ENCODE measurements around the gene UPB1.
A peak's percentile ranks its signal among the peaks of the same experiment; 100 is the strongest.
"Not testable (repeated sequence)": the region's sequence is repeated elsewhere in the genome, so short reads cannot be mapped to it uniquely, and the experiment has no call there.

Gene UPB1

DNA sequence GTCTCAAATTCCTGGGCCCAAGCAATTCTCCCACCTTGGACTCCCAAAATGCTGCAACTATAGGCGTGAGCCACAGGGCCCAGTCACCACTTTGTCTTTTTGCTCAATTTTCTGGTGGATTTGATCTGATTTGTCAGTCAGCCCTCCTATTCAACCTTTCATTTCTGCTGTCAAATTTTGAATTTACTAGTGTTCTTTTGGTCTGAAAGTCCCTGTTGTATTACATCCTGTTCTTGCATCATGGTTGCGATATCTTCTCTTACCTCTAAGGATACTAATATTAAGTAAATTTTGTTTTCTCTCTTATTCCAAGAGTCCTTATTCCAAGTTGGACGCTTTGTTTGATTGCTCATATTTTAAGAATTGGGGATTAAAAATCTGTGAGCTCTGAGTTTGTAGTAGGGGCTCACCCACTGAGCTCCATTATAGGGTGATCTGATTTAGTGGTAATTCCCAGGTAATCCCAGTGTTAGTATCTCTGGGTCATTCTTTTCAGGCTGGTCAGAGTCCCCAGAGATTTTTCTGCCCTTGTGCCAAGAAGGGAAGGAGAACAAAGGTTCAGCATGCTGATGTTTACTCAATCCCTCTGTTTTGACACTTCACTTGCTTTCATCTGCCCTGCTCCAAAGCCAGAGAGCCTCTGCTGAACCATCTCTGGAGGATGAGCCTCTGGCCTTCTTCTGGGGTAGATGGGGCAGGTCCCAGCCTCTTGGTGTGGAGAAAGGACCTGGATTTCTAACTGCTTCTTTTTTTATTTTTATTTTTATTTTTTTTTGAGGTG lies 10.0 kb downstream of the UPB1 start:
- DNase-seq: no peak

DNA sequence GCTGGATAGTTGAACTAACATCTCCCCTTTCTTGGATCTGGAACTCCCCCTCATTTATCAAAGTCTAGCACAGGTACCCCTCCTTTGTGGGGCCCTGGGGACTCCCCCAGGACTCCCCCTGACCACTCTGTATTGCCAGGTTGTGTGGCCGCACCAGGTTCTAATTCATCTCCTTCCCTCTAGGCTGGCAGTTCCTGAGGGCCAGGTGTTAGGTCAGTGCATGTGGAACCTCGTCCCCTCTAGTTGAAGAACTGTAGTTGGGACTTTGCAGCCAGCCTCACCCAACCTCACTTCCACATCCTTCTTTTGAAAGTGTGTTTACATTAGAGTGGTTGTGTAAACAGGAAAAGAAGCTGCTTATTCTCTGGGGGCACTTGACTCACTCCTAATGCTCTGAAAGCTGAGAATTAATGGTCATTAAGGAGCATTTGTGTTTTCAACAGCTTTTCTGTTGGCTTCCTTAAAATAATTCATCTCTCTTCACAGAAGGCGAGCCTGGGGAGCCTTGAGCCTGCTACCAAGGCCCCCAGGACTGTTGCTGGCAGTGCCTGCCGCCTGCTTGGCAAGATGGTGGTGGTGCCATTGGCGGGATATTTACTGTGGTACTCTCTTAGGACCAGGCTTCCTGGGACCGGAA lies 11.8 kb downstream of the UPB1 start:
- DNase-seq: no peak

DNA sequence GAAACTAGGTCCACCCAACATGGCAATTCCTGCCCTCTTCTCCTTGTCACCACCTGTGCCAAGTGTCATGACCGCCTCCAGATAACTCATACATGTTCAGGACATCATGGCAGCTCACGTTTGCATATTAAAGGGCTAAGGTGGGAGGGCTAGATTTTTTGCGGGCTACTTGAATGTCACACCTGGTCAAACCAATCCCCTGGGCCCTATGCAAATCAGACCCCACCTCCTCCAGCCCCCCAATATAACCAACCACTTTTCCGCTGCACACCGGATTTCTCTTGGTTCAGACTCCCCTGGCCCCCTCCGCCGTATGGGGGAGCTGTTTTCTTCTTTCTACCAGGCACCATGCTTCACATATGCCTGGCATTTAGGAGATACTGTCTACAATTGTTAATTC lies 12.6 kb downstream of the UPB1 start:
- no peak for DNase-seq

DNA sequence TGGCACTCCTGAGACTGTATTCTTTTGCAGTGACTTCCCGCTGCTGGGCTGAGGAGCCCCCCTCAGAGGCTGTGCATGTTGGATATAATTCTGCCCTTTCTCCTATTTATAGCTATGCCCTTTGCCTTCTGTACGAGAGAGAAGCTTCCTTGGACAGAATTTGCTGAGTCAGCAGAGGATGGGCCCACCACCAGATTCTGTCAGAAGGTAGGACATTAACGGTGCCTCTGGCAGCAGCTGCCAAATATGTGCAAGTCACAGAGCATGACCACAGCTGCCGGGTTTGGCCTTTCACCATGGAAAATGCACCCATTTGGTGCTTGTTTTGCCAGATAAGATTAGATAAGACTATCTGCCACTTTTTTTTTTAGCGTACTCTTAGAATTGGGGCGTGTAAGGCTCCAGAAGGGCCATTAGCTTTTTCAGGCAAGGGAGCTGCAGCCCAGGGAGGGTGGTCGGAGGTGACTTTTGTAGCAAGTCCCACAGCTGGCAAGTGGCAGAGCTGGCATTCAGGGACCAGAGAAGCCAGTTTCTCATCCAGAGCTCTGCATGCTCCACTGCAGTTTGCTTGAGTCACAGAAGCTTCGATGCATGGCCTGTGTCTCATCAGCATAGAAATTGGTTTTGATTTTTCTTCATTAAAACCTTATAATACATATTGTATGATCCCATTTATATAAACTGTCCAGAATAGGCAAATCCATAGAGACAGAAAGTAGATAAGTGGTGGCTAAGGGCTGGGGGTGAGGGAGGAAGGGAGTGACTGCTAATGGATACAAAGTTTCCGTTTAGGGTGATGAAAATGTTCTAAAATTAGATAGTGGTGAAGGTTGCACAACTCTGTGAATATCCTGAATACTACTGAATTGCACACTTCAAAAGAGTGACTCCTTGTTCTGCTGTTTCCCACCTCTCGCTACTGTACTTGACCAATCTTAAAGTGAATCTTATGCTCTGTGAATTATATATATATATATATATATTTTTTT lies 15.8 kb downstream of the UPB1 start:
- no peak for DNase-seq

DNA sequence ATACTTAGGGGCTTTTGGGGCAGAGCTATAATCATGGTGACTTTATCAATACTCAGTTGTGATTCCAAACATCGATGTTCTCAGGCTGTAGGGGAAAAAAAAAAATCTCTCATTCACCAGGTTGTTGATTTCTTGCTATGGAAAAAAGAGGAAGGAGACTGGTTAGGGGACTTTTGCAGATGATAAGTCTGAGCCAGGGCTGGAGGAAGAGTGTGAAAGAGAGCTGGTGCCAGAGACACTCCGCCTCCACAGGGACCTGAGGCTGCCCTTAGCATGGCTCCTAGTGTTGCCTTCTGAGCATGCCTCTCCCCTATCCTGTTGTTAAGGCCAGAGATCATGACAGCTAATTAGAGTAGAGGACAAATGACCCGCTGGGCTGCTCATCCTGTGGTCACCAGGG lies 16.9 kb downstream of the UPB1 start:
- DNase-seq: no peak

DNA sequence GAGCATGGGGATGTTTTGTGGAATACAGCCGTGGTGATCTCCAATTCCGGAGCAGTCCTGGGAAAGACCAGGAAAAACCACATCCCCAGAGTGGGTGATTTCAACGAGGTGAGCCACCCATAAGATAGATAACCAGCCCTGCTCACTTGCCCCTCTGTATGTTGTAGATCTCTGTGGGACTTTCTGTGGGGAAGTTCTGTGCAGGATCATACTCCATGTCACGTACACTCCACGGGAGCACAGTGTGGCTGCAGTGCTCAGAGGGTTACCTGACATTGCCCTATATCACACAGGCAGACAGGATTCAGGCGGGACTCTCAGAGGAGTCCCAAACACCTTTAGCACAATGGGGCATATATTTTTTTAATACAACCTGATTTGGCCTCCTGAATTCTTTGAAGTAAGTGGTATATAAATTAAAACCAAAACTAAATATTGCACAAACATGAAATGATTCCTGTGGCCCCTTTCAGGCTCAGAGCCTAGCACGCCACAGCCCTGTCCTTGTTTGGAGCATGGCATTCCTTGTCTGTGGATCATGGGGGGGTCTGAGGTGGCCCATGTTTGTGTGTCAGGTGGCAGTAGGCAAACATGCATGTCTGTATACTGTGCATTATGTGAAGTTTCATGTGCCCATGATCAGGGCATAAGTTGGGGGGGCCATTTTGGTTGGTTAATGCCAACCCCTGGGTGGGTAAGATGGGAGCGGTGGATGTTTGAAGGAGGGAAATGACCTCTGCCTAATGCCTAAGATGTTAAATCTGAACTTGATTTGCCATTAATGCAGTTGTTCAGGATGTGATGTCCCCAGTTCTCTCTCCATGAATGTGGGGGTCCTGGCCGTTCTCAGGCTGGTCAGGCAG lies 18.5 kb downstream of the UPB1 start:
- DNase-seq: no peak

DNA sequence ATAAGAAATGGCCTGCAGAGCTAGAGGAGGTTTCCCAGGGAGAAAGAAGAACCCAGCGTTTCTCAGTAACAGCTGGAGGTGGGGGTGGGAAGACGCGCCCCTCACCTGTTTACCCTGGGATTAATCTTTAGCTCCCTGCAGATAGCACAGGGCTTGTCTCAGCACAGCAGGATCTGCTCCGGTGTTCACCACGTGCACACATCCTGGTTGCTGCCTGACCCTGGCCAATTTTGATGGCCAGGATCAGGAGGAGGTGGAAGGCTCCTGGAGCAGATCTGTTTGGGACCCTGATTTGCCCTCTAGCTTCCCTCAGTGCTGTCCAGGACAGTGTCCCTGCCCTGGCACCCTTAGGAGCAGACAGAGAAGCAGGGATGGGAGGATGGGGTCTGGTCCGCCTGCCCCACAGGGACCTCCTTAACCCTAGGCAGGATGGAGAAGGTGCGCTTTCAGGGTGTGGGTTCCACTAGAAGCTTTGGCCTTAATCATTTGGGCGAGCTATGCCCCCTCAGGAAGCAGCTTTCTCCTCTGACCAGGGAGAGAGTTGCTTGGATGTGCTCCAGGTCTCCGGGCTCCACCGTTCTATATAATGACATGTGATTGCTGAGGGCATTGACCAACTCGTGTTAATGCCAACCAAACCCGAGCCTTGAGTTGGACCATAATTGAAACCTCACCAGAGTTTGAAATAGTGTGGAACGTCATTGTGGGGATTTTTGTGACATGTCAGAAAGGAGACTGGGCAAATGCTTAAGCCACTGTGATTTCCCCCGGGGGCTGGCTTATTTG lies 19.3 kb downstream of the UPB1 start:
- no peak for DNase-seq

DNA sequence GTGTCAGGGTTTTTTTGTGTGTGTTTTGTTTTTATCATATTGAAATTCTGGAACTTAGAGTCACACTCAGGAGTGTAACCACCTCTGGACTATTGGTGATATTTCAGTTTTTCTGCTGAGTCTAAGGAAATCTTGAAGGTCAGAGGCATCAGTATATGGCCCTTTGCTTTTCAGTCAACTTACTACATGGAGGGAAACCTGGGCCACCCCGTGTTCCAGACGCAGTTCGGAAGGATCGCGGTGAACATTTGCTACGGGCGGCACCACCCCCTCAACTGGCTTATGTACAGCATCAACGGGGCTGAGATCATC lies 19.9 kb downstream of the UPB1 start:
- no peak for DNase-seq

DNA sequence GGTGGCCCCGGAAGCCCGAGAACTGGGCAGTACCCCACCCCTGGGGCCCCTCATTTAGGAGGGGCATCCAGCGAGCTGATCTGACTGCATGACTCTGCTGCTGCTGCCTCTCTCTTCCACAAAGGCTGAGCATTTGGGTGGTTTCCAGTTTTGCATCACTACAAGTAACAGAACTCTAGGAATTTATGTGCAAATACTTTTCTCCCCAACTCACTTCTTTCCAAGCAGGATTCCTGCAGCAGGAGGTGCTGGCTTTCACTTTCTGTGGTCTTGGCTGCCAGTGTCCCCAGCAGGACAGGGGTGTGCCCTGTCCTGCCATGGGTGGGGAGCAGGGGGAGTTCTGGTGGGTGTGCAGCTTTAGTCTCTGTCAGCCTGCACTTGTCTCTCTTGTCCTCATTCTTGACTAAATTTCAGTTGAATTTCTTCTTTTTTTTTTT lies 21.2 kb downstream of the UPB1 start:
- no peak for DNase-seq

DNA sequence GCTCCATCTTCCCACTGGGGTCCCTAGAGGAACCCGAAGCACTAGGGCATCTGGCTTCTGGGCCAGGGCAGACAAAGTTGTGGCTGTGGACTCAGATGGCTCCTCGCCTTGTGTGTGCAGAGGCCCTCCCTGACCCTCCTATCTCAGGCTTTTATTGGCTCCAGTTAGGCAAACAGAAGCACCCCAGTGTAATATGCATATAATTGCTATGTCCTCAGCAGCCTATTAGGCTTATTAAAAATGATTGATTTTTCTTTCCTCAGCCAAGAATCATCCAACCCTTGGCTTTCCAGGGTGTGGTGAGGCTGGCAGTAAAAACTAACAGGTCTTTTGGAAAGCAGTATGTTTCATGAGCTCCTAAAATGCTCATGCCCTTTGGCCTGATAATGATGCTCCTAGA lies 22.3 kb downstream of the UPB1 start:
- DNase-seq: no peak

DNA sequence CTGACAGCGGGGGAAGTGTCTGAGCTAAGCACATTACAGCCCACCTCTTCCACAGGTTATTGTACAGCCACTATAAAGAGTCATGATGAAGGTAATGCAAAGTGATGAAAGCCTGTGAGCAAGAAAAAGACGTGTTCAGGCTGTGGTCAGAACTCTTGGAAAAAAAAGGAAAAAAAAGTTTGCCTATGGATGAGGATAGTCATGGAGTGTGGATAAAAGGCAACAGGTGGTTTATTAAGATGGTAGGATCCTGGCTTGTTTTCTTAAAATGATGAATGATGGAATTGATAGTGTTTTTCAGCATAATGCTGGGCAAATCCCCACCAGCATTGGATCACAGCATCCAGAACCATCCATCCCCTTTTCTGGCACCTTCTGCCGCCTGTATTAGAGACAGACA lies 23.1 kb downstream of the UPB1 start:
- no peak for DNase-seq

DNA sequence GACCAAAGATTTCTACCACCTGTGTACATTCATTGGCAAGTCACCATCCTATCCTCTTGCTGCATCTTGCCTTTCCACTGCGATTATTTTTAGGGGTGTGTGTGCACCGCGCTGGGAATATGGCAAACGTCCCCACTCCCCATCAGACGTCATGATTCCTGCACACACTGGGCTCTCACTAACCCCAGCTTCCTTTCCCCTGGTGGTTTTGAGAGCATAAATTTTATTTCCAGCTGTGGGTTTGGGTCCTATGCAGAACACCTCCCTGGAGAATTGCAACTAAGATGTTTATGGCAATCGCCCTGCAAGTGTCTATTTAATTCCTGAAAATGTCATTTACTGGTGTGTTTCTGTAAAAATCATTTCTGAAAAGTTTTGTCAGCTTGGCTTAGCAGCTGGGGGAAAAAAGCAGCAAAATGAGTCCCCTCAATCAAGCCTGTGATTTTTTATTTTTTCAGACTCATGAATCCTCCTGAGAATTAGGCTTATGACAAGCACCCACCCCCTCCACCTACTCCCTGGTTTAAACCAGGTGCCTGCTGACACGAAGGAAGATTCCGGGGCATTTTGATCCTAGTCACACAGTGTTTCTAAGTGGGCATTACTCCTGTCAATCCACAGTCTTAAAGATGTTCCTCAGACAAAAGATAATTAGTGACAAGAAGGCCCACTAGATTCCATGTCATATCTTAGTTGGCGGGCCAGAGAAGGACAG lies 23.8 kb downstream of the UPB1 start:
- no peak for DNase-seq

DNA sequence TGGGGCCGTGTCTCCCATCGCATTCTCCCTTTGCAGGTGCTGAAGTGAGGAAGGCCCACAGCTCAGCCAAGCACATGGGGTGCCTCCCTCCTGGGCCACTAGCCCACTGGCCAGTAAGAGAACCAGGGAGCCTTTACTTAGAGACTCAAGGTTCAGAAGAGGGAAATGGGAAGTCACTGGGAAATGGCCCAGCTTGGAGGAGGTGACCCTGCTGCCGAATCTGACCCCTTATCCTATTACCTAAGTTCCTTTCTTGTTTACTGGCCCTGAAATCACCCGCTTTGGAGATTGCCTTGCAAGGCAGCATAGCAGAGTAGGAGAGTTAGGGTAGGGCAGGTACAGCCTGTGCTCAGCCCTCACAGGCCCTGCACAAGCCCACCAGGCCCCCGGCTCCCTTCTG lies 24.4 kb downstream of the UPB1 start:
- DNase-seq: no peak

DNA sequence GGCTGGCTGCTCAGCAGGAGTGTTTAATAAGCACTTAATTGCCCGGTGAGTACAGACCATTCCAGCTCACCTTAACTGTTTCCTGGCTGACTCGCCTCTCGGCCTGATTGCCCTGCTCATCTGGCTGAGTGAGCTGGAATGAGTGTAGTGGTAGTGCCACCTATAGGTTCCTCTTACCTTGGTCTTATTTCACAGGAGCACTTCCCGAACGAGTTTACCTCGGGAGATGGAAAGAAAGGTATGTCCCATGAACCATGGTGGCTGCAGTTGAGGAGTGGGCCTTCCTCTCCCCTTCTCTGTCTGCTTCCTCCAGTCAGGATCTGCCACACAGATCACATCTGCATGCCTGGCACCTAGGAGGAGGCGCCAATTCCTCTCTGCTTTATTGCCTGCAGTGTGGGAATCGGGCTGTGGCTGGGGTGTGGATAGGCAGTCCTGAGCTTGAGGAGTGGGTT lies 26.7 kb downstream of the UPB1 start:
- DNase-seq: no peak

DNA sequence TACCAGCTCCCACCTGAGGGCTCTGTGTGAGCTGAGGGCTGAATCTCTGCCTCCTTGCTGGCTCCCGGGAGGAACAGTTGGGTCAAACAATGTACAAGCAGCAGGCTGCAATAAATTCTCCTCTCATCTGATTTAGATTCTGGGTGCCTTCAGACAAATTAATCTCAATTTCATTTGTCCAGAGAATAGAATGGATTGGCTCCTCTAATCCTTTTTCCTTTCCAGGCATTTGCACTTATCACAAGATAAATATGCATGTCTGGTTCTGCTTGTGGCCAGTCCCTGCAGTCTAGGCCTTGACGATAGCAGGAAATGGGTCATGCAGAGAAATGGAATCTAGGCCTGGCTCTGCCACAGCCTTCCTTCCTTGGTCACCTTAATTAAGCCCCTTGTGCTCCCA lies 28.7 kb downstream of the UPB1 start:
- DNase-seq: no peak

DNA sequence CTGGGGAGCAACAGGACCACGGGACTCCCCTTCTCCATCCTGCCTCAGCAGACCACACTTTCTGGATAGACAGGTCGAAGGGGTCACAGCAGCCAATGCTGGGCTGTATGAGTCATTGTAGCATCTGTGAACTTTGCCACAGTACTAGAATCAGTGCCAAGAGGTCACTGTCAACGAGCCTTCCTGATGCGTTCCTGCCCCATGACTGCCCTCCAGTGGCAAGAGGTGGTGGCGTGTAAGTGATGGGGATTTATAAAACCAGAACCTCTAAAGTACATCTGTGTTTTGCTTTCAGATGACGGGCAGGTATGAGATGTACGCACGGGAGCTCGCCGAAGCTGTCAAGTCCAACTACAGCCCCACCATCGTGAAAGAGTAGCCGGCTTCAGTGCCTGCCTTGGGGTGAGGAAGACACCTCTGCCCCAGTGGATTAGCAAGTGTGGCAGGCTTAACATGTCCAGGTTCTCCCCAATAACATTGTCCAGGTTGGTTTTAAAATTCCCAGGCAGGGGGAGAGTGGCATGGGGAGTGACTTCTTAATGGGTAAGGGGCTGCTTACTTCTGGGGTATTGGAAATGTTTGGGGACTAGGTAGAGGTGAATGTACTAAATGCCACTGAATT lies 30.4 kb downstream of the UPB1 start:
- DNase-seq: peak; percentile 66

DNA sequence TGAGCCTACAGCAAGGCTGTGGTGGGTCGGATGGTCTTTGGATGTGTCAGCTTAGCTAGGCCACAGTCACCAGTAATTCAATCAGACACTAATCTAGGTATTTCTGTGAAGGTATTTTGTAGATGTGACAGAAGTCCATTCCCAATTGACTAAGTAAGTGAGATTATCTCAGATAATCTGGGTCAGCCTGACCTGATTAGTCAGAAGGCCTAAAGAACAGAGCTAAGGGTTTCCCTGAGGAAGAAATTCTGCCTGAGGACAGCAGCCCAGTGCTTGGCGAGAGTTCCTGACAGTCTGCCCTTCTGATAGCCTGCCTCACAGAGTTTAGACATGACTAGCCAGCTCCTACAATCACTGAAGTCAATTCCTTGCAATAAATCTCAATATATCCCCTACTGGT lies 31.1 kb downstream of the UPB1 start:
- DNase-seq: no peak

DNA sequence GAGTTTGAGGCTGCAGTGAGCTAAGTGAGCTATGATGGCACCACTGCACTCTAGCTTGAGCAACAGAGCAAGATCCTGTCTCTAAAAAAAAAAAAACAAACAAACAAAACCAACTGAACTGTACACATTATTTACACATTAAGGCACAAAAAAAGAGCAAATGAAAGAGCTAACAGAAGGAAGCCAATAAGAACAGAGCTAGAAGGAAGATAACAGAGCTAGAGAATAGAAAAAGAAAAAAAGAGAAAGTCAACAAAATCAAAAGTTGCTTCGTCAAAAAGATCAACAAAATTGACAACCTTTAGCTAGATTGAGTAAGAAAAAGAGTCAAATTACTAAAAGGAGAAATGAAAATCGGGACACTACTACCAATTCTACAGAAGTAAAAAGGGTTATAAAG lies 34.8 kb downstream of the UPB1 start:
- DNase-seq: no peak

DNA sequence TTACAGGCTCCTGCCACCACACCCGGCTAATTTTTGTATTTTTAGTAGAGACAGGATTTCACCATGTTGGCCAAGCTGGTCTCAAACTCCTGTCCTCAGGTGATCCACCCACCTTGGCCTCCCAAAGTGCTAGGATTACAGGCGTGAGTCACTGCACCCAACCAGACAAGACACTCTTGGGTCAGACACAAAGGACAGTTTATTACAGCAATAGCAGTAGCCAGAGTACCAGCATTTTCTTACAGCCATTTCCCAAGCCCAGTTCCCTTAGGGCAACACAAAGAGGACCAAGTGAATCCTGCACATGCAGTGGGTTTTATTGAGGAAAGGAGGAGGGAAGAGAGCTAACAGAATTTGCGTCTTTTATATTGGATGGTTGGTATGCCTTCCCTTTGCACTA lies 35.8 kb downstream of the UPB1 start:
- not testable (repeated sequence) for DNase-seq

DNA sequence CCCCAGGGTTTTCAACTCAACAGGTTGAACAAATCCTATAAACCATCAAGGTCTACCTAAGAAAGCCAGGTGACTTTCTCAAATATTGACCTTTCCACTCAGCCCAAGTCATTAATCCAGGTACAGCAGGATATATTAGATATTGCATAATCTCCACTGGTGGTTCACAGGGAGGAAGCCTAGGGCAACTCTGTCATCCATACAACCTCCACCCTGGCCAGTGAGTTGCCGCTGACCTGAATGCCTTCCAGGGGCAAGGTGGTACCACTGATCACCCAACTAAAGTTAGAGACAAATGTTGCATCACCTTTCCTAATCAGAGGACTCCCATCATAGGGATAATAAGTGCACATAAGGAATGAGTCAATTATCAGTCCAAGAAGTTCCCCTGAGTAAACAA lies 36.9 kb downstream of the UPB1 start:
- no peak for DNase-seq

DNA sequence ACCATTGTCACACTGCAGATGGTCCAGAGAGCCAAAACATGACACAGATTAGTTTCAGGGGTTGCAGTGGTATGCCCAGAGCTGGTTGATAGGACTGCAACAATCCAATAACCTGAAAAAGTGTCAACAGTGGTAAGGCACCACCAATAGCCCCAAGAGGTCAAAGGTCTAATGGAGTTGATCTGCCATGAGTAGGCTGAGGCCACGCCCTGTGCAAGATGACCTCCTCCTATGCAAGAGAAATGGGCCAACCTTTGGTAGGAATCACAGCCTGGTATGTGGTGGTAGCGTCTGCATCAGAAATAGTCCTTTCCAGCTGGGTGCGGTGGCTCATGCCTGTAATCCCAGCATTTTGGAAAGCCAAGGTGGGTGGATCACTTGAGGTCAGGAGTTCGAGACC lies 40.2 kb downstream of the UPB1 start:
- no peak for DNase-seq
